Omental fat pad (tissue), 4 donors: ENCODE data around the gene ACAA2. TPM values are rescaled to one million over a fixed set of nuclear protein-coding genes. Genes with fewer than 3 reads are reported as not detected.

Experiments
- ATAC-seq: fragments of 150-250 bp; one replicate; pipeline ENCODE4 v1.9.1; 2016; ENCODE audit warnings: mild to moderate bottlenecking, moderate library complexity; ENCODE audit not compliant: low FRiP score
- DNase-seq: peaks from one replicate; pipeline ENCODE4 v3.0.0-alpha.2; 2019; ENCODE audit warnings: low spot score
- total RNA-seq, 4 donors: library from RNA; depleted of rRNA; stranded (reverse); fragments of >200 nt; gene quantifications; one replicate each; pipeline ENCODE4 v1.1.0, GENCODE V29; 2016
- TF ChIP-seq, protein P1 (sequence below), 3 donors: fragments of 450-650 bp; IDR thresholded peaks; one replicate each; pipeline ENCODE4 v1.5.1; 2016 to 2017; ENCODE audit warnings: antibody characterized with exemption in 3 of 3, mild to moderate bottlenecking in 3 of 3, moderate library complexity in 2 of 3

Gene ACAA2
- total RNA-seq, 4 donors from 2014 or later = 86.4 to 167 (median 112) TPM

DNA sequence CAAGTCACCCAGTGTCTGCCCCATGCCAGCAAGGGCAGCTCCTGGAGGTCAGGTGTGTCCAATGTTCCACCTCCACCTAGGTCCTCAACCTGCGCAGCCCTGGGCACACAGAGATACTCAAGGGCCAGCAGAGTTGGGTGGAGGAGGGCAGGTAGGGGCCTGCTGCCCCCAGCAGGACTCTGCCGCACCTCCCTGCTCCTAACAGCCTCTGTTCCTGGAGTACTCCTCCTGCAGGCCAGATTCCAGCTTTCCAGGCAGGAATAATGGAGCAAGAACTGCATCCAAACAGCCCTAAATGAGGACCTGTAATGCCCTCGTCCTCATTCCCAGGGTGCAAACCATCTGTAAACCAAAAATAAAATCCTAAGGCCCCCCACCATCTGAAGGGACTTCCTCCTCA, 44.4 kb upstream of the ACAA2 start:
- DNase-seq (no peak), ATAC-seq (no peak)
- TF ChIP-seq, protein P1, sequence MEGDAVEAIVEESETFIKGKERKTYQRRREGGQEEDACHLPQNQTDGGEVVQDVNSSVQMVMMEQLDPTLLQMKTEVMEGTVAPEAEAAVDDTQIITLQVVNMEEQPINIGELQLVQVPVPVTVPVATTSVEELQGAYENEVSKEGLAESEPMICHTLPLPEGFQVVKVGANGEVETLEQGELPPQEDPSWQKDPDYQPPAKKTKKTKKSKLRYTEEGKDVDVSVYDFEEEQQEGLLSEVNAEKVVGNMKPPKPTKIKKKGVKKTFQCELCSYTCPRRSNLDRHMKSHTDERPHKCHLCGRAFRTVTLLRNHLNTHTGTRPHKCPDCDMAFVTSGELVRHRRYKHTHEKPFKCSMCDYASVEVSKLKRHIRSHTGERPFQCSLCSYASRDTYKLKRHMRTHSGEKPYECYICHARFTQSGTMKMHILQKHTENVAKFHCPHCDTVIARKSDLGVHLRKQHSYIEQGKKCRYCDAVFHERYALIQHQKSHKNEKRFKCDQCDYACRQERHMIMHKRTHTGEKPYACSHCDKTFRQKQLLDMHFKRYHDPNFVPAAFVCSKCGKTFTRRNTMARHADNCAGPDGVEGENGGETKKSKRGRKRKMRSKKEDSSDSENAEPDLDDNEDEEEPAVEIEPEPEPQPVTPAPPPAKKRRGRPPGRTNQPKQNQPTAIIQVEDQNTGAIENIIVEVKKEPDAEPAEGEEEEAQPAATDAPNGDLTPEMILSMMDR (IDR thresholded peaks at IDR 0.05) = no peak

DNA sequence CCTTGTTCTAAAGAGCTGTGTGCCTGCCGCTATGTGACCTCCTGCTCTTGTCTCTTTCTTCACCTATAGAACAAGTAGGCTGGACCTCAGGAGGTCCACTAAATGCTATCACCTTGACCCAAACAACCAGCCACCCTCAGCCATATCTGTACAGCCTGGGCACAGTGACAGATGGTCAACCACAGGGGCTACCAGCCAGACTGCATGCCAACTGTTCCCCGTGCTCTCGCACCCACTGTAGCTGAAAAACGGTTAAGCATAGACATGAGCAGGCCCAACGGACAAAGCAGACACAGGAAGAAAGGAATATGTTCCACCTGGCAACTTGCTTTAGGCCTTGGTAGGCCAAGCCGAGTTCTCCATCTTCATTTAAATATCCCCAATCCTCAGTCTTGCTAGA, 43.2 kb upstream of the ACAA2 start:
- TF ChIP-seq, protein P1 (IDR thresholded peaks at IDR 0.05) = no peak
- no peak for ATAC-seq

DNA sequence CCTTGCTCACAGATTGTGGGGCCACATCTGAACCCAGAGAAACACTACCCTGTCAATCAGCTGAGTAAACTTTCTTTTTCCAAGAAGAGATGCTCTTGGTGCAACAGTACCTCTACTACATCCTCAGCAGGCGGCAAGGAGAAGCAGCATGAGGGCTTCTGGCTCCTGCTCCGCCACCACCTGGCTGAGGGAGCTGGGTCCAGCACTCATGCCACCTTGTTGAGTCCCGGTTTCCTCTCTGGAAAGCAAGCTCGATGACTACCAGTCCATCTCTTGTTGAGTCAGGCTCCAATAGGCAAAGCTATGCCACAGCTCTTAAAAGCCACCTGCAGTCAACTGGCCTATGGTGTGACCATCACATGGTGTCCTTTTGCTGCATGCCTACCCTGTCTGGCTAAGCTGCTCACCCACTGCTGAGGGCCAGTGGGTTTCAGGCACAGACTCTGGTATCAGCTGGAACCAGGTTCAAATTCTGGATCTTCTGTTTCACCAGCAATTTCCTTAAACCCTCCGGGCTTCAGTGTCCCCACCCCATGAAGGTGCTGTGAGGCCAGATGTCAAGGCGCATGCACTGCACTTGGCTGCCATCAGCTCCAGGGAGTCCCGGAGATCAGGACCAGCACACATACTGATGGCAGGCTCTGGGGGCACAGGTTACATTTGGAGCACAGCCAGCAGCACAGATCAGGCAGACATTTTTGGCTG, 42.5 kb upstream of the ACAA2 start:
- ATAC-seq (no peak), DNase-seq (no peak)
- TF ChIP-seq, protein P1 (IDR thresholded peaks at IDR 0.05) = no peak

More for the DNA sequence above, 43.2 kb upstream of the ACAA2 start:
- DNase-seq = no peak

DNA sequence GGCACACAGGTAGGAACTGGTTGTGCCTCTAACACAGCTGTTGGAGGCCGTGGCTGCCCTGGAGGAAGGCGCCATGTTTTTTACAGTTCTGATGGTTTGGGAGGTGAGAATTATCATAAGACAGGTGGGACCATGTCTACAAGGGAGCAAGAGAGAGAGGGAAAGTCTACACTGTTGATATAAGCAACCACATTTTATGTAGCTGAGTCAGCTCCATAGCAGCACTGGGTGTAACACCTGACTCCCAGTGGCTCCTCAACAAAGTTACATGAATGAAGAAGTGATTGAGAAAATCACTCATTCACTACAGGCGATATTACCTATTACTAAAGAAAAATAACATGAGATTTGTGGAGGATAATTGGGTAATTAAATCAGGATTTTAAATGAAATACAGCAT, 41.3 kb upstream of the ACAA2 start:
- no peak for DNase-seq
- TF ChIP-seq, protein P1 (IDR thresholded peaks at IDR 0.05) = no peak
- no peak for ATAC-seq

DNA sequence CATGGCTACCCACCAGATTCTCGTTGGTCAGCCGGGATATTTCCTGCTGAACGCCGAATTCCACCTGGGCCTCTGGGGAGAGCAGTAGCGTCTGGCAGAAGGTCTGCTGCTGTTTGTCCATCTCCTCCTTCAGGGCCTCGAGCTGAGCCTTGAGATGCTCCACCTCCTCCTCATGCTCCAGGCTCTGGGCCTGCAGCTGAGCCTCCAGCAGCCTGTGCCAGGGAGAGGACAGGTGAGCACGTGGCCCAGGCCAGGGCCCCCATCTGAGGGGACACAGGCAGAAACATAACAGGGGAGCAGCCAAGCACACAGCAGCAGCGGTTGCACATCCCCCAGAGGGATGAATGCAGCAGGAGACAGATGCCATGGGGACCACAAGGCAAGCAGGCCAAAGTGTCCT, 40.1 kb upstream of the ACAA2 start:
- ATAC-seq = no peak
- TF ChIP-seq, protein P1 (IDR thresholded peaks at IDR 0.05) = no peak

DNA sequence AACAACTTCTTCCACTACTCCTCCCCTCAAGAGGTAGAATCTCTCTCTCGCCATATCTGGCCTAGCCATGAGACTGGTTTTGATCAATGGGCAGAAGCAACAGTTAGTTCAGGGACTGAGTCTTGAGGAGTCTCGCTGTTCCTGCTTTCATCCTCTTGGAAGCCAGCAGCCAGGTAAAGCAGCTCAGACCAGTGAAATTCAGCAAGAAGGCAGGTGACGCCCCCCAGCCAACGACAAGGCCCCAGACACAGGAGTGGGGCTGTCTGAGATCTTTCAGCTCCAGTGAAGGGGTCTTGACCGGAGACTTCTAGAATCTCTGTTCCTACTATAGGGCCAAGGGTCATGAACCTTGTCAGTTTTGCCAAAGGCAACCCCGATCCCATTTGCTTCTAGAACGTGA, 39.7 kb upstream of the ACAA2 start:
- ATAC-seq = no peak
- no peak for DNase-seq
- TF ChIP-seq, protein P1 (IDR thresholded peaks at IDR 0.05) = no peak

More for the DNA sequence above, 40.1 kb upstream of the ACAA2 start:
- DNase-seq = no peak

DNA sequence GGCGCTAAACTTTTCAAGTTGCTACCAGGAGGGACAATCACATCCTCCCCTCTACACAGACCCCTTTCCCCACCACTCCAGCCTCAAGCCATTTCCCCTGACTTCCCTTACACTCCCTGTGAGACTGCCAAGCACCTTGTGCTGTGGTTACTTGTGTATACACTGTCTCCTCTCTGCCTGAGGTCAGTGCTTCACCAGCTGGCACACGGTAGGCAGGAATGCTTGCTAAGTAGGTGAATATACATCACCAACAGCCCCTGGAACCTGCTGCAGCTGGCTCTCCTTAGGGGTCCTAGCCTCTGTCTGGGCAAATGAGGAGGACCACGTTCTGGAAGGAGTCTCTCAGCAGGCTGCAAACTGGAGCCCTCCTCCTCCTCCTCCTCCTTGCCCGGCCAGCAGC, 38.3 kb upstream of the ACAA2 start:
- ATAC-seq = no peak
- TF ChIP-seq, protein P1 (IDR thresholded peaks at IDR 0.05) = no peak
- DNase-seq = no peak
